GM04504 (cell line): ENCODE results near the gene GTF2H4.
"Not testable (repeated sequence)": the region's sequence is repeated elsewhere in the genome, so short reads cannot be mapped to it uniquely, and the experiment has no call there.

ENCODE experiments used
- DNase-seq: peaks from one replicate; pipeline ENCODE4 v3.0.0-alpha.2; 2012; ENCODE audit warnings: low read depth

Gene GTF2H4

DNA sequence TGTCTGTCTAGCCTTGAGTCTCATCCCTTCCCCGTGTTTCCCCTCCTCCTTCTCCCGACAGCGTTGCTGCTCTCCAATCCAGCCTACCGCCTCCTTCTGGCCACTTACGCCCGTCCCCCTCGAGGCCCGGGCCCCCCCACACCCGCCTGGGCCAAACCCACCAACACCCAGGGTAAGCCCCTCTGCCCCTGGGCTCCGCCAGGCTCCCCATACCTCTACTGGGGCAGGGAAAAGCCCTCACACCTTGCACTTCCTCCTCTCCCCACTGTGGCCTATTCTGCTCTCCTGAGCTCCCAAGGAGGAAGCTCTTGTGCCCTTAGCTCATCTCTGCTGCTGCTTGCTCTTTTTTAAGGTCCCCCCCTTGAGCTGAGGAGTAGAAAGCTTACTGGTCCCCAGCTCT is 12.7 kb upstream of the GTF2H4 start:
- no peak for DNase-seq

DNA sequence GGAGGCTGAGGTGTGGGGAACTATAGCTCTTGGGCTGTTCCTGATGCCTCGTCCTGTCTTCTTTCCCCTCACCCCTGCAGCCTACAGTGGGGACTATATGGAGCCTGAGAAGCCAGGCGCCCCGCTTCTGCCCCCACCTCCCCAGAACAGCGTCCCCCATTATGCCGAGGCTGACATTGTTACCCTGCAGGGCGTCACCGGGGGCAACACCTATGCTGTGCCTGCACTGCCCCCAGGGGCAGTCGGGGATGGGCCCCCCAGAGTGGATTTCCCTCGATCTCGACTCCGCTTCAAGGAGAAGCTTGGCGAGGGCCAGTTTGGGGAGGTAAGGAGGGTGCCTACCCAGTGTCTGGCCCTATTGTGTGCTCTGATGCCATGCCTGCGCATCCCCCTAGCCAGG is 11.5 kb upstream of the GTF2H4 start:
- DNase-seq, result no peak

DNA sequence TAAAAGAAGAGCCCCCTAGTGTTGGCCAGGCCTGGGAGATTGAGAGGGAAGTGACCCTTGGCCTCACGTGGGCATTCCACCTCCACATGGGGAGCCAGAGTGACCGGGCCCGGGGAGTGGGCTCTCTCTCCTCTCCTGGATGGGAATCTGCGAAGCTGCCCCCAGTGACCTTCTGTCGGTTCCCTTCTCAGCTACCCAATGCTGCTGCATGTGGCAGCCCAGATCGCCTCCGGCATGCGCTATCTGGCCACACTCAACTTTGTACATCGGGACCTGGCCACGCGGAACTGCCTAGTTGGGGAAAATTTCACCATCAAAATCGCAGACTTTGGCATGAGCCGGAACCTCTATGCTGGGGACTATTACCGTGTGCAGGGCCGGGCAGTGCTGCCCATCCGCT is 10.1 kb upstream of the GTF2H4 start:
- no peak for DNase-seq

DNA sequence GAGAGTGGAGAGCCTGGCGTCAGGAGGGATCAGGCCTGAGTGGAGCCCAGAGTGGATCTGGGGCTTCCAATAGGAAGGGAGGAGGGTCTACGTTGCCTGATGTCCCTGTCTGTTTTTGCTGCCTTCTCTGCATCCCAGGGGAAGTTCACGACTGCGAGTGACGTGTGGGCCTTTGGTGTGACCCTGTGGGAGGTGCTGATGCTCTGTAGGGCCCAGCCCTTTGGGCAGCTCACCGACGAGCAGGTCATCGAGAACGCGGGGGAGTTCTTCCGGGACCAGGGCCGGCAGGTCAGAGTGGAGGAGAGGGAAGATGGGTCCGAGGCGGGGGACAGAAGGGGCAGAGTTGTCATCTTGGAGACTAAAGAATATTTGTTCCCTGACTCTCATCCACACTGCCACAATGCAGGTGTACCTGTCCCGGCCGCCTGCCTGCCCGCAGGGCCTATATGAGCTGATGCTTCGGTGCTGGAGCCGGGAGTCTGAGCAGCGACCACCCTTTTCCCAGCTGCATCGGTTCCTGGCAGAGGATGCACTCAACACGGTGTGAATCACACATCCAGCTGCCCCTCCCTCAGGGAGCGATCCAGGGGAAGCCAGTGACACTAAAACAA is 9.2 kb upstream of the GTF2H4 start:
- DNase-seq, result no peak

DNA sequence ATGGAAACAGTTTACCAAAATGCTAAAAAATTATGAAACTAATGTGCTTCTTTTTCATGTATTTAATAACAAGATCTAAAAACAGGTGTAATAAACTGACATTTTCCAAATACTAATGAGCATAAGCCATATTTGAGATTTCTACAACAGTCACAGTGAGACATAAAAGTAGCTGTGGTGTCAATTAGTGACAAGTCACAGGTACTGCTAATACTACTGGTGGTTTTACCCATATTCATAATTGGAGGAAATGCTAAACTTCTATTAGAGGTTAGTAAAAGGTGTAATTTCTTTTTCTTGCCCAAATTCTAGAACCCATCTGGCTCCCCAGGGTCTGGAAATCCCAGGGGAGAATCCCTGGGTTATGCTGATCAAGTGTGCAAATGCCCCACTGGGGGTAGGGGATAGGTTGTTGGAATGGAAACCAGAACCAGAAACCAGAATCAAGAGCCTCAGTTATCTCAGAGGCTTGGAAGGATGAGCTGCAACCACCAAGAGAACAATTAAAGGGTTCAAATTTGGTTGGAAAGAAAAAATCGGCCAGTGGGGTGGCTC is 7.1 kb upstream of the GTF2H4 start:
- DNase-seq, result no peak

DNA sequence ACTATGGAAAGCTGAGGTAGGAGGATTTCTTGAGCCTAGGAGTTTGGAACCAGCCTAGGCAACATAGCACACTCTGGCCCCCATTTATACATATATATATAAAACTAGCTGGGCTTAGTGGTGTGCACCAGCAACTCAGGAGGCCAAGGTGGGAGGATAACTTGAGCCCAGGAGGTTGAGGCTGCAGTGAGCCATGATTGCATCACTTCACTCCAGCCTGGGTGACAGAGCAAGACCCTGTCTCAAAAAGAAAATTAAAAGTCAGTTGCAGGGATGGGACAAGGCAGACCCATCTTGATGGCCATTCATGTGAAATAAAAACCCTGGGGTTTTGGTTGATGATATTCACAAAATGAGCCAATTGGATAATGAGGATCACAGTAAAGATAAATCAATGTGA is 6.6 kb upstream of the GTF2H4 start:
- no peak for DNase-seq

DNA sequence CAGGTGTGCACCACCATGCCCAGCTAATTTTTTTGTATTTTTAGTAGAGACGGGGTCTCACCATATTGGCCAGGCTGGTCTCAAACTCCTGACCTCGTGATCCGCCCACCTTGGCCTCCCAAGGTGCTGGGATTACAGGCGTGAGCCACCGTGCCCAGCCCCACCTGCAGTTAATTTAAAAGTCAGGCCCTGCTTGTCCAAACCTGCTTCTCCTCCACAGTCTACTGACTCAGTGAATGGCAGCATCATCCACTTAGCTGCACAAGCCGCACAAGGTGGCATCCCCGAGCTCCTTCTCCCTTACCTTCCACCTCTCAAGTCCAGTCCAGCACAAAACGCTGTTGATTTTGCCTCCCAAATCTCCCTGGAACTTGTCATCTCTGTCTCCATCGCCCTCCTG is 5.8 kb upstream of the GTF2H4 start:
- DNase-seq, result not testable (repeated sequence)

DNA sequence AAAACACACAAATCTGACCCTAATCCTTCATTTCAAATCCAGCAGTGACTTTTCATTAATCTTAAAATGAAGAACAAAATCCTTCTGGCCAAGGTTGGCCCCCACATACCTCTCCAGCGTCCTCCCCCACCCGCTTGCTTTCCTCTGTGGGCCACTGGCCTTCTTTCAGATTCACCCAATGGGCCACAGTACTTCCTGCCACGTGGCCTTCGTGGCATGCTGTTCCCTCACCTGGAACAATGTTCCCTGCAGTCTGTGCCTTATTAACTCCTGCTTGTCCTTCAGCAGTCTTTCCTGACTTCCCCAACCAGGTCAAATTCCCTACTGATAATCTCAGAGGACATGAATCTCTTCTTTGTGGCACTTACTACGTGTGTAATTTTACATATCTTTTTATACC is 5.3 kb upstream of the GTF2H4 start:
- no peak for DNase-seq

DNA sequence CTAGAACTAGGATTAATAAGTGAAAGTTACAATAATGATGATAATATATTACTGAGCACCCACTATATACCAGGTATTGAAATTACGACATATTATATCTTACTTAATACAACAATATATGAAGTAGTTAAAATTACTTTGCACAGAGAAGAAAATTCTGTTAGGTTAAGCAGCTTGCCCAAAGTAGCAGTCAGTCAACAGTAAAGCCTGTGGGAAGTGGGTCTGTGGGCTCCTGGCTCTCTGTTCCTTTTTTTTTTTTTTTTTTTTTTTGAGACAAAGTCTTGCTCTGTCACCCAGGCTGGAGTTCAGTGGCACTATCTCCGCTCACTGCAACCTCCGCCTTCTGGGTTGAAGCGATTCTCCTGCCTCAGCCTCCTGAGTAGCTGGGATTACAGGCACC is 4.8 kb upstream of the GTF2H4 start:
- no peak for DNase-seq

DNA sequence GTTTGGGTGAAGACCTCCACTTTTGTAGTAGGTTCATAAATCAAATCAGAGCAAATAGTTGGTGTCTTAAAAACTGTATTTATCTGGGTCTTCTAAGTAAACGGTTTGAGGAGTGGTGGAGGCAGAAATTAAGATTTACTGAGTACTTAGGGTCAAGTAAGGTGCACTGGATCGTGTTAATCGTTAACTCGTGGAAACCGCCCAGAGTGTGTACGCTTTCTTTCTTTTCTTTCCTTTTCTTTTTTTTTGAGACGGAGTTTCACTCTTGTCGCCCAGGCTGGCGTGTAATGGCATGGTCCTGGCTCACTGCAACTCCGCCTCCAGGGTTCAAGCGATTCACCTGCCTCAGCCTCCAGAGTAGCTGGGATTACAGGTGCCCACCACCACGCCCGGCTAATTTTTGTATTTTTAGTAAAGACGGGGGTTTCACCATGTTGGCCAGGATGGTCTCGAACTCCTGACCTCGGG is 683 bp upstream of the GTF2H4 start:
- DNase-seq, result not testable (repeated sequence)

DNA sequence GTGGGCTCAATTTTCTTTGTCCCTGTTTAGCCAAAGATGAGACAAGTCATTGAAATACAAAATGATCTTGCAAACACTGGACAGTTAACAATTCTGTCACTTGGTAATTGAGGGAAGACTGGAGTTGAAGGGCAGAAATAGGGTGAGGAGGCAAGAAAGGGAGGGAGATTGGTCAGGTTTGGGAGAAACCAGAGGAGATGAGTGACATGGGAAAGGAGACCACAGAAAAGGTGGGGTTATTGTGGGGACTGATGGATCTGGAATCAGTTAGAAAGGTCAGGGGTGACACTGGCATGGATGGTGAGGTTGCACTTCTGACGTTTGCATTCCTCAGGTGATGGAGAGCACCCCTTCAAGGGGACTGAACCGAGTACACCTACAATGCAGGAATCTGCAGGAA is 693 bp downstream of the GTF2H4 start:
- DNase-seq, result no peak

DNA sequence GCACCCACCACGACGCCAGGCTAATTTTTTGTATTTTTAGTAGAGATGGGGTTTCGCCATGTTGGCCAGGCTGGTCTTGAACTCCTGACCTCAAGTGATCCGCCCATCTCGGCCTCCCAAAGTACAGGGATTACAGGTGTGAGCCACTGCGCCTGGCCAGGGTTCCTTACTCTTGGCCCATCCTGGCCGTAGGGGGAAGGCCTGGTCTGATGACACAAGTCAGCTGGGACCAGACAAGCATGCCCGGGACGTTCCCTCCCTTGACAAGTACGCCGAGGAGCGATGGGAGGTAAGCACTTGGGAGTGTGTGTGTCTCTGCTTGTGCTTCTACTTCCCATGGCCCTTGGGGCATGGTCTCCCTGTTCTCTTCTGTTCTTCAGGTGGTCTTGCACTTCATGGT is 2.5 kb downstream of the GTF2H4 start:
- DNase-seq, result not testable (repeated sequence)

DNA sequence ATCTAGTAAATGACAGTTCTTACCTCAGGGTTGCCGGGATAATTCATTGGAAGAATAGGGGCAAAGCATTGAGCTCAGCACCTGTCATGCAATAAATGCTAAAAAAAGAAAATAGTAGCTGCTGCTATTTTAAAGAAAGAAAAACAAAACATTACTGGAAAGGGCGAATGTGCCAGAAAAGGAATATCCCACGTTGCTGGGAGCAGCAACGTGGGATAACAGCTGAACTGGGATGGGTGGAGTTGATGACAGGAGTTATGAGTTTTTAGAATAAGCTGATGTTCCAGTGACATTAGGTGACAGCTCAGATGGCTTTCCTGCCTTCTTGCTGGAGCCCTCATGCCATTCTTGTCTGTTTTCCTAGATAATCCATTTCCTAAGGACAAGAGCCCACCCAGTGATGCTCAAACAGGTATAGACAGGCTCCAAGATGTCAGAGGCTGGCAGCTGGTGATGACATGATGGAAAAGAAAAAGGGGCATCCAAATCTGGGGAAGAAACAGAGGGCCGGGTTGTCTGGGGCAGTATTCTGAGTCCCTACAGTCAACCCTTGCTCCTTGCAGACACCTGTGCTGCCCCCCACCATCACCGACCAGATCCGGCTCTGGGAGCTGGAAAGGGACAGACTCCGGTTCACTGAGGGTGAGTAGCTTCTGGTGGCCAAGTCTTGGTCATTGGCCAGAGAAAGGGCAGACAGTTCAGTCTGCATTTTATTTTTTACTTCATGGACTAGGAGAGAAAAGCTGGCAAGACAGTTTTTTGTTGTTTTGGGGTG is 4.9 kb downstream of the GTF2H4 start:
- DNase-seq, result no peak

DNA sequence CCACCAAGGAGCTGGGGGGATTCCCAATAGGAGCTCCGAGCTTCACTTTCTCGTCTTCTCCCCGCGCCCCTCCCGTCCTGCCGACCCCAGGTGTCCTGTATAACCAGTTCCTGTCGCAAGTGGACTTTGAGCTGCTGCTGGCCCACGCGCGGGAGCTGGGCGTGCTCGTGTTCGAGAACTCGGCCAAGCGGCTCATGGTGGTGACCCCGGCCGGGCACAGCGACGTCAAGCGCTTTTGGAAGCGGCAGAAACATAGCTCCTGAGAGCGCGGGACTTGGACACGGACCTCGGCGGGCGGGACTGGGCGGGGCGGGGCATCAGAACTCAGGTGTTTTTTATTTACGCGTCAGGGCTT is 5.7 kb downstream of the GTF2H4 start:
- no peak for DNase-seq

DNA sequence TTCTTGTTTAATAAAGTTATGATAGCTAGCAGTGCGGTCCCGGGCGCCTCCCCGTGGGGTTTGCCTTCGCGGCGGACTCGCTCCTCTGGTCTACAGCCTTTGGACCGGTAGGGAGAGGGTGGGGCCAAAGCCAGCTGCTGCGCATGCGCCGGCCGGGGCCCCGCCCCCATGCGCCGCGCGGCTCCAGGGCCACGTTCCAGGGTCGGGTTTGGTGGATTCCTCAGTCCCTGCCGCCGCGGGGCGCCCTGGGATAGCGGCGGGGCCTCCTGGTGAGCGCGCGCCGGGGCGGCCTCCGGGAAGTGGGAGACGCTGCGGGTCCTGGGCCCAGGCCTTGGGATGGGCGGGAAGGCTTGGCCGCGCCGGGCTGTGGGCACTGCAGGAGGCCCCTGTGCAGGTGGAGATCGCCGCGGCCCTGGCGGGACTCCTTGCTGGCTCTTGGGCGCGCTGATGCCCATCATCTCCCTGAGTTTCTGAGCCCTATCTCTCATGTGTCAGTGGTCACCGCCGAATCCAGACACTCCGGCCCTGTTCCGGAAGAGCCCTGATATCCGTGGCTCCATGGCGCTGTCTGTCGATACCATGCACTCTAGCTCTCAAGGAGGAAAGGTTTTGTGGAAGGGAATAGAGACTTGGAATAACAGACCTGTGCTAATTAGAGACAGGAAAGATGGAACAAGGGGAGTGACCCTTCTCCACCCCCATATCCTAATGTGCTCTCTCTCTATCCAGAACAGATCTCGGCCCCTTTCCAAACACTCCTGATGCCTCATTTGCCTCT is 6.3 kb downstream of the GTF2H4 start, which contains the start of gene VARS2:
Gene VARS2 (plus strand): TSS at position 163 of the 778 bp plus-strand sequence. CDS start 599 bp downstream, at position 762.
- peak; percentile 85 for DNase-seq

DNA sequence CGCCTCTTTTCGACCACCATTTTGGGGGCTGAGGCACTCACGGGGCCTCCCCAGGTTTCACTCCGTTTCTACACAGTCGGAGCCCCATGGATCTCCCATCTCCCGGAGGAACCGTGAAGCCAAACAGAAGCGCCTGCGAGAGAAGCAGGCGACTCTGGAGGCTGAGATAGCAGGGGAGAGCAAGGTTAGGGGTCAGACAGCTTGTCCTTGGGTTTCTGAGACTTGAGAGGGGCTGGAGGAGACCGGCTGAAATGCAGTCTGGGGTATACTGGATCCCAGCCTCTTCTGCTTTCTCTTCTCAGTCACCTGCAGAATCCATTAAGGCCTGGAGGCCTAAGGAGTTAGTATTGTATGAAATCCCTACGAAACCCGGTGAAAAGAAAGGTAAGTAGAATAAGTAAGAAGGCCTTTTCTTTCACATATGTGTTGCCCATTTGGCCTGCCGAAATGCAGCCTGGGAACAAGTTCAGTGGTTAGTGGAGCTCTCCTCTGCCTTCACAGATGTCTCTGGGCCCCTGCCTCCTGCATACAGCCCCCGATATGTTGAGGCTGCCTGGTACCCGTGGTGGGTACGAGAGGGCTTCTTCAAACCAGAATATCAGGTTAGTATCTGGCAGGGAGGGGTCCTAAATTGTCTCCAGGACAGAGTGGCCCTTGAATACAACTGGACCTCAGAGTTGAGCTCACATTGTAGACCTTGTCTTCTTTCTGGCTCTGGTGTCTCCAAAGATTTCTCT is 7.0 kb downstream of the GTF2H4 start:
- no peak for DNase-seq

DNA sequence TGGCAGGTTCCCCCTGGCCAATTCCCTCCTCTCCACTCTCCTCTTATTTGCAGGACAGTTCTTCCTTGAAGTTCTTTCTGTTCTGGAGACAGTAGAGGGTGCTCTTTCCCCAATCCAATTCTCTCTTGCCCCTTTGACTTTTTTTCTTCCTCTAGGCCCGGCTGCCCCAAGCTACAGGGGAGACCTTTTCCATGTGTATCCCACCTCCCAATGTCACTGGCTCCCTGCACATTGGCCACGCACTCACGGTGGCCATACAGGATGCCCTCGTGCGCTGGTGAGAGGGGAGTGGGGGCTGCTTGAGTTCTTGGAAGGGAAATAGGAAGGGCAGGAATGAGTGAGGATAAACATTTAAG is 7.6 kb downstream of the GTF2H4 start:
- peak; percentile 39 for DNase-seq

DNA sequence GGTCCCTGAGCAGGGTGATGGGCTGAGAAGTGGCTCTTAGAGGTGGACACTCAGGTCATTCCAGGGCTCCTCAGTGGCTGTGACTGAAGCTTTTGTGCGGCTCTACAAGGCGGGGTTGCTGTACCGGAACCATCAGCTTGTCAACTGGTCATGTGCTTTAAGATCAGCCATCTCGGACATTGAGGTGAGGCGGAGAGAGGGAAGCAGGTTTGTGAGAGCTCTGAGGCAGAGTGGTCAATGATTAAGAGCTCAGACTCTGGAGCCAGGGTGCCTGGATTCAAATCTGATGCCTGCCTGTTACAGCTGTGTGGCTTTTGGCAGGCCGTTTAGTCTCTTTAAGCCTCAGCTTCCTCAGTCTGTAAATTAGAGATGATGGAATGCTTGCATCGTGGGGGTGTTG is 9.0 kb downstream of the GTF2H4 start:
- no peak for DNase-seq

DNA sequence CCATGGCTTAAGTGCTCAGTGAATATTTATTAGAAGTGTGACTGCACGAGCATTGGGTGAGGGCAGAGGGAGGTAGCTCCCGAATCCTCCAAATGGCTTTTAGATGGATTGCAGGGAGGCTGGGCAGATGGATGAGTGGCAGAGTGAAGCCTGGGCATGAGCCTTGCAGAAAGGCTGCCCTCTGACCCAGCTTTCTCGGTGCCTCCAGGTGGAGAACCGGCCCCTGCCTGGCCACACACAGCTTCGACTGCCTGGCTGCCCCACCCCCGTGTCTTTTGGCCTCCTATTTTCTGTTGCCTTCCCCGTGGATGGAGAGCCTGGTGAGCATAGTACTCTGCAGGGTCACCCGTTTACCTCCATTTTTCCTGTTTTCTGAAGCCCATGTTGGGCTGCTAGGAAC is 9.5 kb downstream of the GTF2H4 start:
- DNase-seq, result no peak

DNA sequence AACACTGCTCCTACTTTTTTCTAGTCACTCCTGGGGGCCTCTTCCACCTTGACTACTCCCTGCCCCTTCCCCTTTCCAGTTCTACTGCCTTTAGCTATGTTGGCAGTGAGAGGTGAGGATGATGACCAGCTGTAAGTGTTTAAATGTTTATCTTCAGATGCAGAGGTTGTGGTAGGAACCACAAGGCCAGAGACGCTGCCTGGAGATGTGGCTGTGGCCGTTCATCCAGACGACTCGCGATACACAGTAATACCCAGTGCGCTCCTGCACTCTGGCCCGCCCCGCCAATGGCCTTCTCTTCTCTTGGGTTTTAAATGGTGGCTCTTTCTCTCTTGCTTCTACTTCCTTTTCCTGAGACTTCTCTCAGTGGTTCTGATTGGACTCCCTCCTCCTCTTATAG is 10.7 kb downstream of the GTF2H4 start:
- DNase-seq, result no peak

DNA sequence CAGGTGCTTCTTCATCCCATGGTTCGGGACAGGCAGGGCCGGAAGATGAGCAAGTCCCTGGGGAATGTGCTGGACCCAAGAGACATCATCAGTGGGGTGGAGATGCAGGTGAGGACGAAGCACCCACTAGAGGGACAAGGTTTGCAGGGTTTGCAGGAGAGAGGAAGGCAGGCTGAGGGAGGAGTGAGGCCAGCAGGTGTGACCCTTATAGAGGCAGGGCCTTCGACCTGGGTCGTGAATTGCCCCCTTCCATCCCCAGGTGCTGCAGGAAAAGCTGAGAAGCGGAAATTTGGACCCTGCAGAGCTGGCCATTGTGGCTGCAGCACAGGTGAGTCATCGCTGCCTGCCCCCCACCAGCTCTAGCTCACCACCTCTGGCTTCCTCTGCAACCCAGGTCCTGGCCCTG is 14.4 kb downstream of the GTF2H4 start:
- no peak for DNase-seq

DNA sequence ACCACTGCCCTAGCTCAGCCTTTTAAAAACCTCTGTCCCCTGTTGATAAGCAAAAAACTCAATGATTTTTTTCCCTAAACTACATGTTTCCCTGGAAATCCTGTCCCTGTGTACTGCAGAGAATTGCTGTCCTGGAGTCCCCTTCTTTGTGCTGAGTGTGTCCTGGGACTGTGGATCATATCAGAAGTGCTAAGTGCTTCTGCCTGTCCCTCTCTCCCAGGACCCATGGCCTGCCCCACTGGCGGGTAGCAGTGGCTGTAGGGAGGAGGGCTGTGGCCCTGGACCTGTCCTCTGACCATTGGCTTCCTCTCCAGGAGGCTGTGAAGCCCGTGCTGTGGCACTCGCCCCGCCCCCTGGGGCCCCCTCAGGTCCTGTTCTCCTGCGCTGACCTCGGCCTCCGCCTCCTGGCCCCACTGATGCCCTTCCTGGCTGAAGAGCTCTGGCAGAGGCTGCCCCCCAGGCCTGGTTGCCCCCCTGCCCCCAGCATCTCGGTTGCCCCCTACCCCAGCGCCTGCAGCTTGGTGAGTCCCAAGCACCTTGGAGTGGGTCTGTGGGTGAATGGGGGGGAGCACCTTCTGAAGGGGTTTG is 16.1 kb downstream of the GTF2H4 start:
- not testable (repeated sequence) for DNase-seq
